Activated CD4-positive, CD25-positive, alpha-beta regulatory T cell treated with anti-CD3 and anti-CD28 coated beads, Interleukin-2, amount 50 U/mL, for 72 hours (primary cell): ENCODE data around the gene CLTCL1.
"Not testable (repeated sequence)": the region's sequence is repeated elsewhere in the genome, so short reads cannot be mapped to it uniquely, and the experiment has no call there.

Experiments
- DNase-seq: peaks from one replicate; pipeline ENCODE4 v3.0.0; 2021

The CLTCL1 gene

DNA sequence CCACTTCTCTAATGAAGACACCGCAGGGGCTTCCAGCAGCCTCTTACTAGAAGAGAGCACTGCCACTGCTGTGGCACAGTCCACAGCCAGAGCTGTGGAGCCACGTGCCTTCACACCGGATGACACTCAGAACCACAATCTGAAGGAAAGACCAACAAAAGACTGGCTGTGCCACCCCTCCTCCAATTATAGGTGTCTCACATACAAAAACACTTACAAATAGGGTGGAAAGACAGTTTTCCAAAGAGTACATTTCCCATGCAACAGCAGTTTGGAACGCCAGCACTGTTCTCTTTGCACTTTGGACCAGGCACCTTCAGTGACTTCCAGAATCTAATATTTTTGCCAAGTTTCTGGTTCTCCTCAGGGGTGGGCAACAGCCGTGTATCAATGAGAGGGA, 74.9 kb downstream of the CLTCL1 start:
- DNase-seq, result no peak

DNA sequence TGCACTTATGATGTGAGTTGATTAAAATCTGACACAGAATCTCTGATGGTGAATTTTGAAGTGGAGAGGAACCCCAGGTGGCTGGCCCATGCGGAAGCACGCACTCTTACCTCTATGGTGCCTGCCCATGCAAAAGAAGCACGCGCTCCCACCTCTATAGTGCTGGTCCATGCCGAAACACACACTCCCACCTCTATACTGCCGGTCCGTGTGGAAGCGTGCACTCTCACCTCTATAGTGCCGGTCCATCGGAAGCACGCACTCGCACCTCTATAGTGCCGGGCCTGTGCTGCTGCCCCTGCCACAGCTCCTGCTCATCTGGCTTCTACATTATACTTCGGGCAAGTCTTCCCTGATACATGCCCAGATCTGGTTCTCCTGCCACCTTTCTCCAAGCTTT, 76.2 kb downstream of the CLTCL1 start:
- no peak for DNase-seq

DNA sequence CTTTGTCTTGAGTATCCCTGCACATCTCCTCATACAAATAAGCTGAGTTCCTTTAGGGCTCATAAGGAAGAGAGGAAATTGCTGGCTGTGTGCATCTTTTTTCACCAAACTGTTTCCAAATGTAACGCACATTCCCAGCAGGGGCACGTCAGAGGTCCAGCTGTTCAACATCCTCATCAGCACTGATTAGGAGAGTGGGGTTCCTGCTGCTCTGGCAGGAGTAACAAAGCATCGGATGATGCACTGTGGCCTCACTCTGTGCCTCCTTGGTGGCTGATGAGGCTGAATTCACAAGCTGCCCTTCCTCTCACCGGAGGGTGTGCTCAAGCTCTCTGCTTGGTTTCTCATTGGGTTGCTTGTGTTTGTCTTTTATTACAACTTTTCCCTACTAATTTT, 77.4 kb downstream of the CLTCL1 start:
- no peak for DNase-seq

DNA sequence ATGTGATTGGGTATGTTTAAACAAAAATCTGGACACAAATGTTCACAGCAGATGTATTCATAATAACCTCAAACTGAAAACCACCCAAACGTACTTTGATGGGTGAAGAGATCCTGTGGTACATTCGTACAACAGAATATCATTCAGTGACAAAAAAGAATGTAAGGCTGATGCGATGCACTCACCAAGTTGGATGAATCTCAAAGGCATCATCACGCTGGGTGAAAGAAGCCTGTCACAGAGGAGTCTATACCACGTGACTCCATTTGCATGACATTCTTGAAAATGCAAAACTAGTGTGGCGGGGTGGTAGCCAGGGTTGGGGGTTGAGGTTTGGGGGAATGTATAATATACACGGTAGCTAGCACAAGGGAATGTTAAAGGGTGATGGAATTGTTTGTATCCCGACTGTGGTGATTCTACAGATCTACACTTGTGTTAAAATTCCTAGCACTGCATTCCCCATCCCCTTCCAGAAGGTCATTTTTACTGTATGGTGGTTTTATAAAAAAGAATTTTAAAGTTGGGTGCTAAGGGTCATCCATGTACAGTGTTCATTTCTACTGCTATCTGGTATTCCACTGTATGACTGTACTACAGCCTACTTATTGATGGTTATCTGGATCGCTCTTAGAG, 78.0 kb downstream of the CLTCL1 start:
- no peak for DNase-seq

DNA sequence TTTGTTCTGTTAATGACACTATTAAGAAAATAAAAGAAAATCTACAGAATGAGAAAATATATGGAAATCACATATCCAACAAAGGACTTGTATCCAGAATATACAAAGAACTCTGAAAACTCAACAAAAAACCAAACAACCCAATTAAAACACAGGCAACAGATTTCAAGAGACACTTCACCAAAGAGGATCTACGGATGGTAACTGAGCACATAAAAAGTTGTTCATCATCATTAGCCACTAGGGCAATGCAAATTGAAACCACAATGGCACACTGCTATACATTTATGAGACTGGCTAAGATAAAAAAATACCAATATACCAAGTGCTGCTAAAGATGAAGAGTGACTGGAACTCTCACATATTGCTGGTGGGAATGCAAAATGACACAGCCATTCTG, 78.5 kb downstream of the CLTCL1 start:
- DNase-seq, result no peak

DNA sequence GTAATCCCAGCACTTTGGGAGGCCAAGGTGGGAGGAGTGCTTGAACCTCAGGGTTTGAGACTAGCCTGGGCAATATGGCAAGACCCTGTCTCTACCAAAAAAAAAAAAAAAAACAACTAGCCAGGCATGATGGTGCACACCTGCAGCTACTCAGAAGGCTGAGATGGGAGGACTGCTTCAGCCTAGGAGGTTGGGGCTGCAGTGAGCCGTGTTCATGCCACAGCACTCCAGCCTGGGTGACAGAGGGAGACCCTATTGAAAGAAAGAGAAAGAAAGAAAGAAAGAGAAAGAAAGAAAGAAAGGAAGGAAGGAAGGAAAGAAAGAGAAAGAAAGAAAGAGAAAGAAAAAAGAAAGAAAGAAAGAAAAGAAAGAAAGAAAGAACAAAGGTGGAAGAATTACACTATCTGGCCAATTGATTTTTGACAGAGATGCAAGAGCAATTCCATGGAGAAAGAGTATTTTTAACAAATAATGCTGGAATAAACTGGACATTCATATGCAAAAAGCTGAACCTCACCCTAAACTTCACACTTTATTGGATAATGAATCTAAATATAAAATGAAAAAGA, 79.1 kb downstream of the CLTCL1 start:
- DNase-seq, result no peak

DNA sequence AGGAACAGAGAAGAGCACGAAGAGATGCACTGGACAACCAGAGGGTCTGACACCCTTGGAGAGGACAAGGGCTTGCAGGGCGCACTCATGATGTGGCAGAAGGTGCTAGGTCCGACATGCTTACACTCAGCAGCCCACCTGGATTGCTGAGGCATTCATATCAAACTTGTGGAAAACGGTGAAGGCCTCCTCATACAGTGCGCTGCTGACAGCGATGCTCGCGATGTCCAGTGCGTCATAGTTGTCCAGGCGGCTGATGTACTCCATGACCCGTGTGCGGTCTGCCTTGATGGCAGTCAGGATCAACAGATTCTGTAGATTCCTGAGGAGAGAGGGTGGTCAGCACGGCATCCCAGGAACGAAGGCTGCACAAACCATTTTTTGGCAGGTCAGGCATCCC, 81.3 kb downstream of the CLTCL1 start:
- no peak for DNase-seq

DNA sequence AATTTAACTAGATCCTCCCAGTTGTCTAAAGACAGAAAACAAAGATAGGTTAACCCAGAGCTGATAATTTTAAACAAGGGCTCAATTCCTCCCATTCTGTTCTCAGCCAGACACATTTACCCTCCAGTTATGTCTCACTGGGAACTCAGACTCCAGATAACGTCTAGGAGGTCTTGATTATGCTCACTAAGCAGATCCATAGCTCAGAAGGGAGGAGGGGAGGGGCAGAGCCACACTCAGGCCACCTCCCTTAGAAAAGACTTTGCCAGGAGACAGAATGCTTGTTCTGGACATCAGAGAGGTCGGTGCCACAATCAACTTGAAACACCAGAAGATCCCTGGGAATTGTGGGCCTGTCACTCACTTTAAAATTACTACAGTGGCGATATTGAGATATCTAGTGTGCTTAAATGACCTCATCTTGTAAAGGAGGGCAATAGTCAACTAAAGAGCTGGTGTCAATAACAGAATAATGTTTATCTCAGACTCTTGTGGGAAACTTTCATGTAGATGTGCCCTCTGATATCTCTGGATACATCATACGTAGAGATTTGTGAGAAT, 83.2 kb downstream of the CLTCL1 start:
- no peak for DNase-seq

DNA sequence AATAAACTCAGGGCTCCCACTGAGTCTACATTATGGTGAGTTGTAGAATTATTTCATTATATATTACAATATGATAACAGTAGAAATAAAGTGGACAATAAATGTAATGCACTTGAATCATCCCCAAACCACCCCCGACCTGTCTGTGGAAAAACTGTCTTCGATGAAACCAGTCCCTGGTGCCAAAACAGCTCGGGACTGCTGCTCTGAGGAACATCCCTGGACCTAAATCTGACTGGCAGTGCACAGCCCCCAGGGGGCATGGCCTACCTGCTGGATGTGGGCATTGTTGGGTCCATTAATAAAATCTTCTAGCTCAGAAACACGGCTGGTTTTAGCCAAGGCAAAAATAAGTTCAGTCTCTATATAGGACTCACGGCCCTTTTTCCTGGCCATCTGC, 83.6 kb downstream of the CLTCL1 start:
- DNase-seq, result no peak

DNA sequence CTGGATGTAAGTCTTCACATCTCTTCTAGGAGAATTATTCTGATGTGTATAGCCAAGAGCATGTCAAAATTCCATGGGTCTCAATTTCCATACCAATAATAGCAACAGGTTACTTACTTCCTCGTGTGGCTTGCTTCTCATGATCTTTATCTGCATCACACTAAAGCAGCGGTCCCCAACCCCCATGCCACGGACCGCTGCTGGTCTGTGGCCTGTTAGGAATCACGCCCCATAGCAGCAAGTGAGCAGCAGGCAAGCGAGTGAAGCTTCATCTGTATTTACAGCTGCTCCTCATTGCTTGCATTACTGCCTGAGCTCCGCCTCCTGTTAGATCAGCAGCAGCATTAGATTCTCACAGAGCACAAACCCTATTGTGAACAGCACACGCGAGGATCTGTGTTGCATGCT, 84.1 kb downstream of the CLTCL1 start:
- DNase-seq, result no peak

DNA sequence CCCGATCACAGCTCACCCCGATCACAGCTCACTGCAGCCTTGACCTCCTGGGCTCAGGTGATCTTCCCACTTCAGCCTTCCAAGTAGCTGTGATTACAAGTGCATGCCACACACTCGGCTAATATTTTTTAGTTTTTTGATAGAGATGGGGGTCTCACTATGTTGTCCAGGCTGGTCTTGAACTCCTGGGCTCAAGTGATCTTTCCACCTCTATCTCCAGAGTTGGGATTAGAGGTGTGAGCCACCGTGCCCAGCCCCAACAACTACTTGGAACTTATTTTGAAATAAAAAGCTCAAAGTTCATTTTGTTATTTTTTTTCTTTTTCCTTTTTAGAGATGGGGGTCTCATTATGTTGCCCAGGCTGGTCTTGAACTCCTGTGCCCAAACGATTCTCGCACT, 85.2 kb downstream of the CLTCL1 start:
- no peak for DNase-seq

DNA sequence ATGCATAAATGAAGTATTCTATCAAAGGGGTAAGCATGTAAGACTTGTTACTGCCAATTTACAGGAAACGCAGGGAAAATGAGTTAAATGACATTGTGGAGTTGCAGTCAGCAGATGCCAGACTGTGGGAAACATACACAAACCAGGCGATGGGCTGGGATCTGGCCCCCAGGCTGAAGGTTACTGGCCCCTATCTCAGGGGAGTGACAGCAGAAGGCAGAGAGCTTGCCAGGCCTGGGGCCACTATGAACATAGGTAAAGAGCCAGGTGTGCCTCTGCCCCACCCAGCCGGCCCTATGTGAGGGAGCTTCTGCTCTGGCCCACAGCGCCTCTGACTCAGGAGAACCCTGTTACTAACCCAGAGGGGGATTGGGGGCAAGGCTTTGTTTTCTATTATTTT, 86.9 kb downstream of the CLTCL1 start:
- no peak for DNase-seq

DNA sequence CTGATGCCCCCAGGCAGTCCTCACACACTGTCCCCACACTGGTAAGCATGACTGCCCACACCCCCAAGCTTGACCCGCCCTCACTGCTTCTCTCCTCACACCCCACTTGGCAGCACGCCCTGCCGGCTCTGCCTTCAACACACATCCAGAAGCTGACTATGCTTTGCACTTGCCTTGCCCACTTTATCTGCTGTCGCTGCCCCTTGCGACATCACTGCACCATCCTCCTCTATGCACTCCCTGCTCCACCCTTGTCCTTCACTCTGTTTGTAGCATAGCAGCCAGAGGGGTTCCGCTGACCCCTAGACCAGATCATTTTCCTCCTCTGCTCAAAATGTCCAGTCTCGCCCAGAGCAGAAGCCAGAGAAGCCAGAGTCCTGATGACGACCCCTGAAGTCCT, 87.7 kb downstream of the CLTCL1 start:
- no peak for DNase-seq

DNA sequence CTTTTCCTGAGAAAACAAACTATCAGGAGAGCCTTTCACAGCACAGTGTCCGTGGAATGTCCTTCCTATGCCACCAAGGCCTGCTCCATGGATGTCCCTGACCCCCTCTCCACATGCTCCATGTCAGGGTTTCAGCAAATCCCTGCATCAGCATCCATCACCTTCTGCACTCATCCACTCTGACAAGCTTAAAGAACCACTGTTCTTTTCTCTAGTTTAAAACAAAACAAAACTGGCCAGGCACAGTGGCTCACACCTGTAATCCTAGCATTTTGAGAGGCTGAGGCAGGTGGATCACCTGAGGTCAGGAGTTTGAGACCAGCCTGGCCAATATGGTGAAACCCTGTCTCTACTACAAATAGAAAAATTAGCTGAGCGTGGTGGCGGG, 88.7 kb downstream of the CLTCL1 start:
- not testable (repeated sequence) for DNase-seq

DNA sequence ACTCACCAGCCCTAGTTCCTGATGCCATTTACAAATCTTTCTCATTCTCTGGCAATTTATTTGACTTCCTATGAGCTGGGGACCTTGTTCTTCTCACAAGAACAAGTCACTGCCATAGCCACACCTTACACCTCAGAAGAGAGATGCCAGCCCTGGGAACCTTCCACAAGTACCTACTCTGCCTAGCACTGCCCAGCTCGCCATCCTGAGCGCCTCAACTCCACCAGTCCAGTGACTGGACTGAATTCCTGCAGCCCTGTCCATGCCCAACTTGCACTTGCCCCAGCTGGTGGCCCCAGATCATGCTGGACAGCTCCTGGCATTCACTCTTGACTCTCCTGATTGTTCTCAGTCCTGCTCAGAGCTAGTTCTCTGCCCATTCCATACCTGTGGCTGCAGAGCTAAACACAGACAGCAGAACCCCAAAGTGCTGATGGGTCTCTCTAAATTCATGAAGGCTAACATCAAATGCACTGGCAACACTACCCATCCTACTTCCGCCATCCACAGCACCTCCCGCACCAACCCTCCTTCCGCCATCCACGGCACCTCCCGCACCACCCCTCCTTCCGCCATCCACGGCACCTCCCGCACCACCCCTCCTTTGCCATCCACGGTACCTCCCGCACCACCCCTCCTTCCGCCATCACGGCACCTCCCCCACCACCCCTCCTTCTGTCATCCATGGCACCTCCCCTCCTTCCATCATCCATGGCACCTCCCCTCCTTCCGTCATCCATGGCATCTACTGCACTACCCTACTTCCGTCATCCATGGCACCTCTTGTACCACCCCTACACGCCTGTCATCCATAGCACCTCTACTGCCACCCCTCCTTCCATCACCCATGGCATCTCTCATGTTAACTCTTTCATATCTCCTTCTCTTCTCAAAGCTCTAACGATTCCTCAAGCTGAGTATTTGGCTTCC, 89.4 kb downstream of the CLTCL1 start:
- DNase-seq, result no peak

DNA sequence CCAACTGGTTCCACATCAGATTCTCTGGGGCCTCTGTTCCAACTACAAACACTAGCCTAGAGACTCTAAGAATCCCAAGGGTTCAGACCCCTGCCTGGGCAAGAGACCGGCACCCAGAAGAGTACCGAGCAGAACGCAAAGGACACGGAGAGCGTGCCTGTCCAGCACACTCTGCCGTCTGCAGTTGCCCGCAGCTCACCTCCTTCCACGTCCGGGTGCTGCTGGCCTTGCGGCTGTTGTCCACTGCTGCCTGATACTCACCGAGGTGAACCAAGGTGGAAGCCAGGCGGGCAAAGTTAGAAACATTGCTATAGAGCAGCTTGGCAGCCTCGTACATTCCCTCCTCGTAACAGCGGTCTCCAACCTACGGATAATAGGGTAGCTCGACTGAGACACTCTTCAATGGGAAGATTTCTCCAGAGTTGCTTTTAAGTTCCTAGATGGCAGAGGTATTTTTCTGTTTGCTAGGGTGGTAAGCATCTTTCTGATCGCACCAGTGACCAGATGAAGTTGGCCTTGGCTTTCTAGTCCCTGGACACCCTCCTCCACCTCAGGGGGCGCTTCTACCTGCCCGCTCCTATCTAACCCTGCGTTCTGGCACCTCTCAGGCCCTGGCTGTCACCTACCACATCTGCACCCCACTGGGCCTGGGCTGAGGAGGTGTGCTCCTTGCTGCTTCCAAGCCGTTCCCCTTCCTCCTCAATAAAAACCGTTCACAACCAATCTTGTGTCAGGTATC, 90.2 kb downstream of the CLTCL1 start:
- DNase-seq, result no peak

DNA sequence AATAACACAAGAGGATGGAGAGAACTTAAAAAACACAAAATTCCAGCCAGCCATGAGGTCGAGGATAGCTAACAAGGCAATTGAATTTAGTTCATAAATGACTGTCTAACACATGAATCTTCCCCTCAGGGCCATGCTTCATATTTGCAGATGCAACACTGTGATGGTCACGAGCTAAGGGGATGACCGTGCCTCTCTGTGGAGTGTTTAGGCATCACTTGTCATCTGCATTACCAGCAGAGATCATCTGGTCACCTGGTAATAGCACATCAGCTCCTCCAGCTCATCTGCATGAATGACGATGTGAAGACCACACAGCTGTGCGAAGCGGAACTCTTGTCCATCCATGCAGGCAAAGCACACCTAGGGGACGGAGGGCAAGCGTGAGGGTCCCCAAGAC, 92.0 kb downstream of the CLTCL1 start:
- no peak for DNase-seq

DNA sequence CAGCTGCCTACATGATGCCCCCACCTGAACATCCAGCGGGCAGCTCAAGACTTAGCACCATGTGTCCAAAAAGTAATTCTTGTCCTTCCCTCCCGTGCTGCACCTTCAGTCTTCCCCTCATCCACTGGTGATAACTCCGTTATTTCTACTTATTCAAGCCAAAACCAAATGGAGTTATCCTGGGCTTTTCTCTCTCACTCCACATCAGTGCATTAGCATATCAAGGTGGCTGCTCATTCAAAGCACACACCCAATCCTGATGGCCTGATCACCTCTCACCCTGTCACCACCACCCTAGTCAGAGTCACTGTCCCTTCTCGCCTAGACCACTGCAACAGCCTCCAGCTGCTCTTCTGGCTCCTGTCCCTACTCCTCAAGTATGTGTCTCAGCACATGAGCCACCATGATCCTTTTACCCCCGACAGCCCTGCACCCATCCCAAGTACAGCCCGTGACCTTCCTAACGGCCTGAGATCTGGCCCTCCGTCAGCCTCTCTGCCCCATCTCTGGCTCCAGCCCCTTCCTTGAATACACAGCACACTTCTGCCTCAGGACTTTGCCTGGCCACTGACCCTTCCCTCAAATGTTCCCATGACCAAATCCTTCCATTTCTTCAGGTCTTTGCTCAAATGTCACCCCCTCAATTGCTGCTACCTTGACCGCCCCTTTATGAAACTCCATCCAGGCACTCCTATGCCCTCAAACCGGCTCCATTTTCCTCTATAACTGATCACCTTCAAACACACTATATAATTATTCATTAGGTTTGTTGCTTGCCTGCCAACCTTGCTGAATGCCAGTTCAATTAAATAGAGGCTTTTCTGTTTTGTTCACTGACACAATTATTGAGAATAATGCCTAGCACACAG, 93.3 kb downstream of the CLTCL1 start:
- no peak for DNase-seq

DNA sequence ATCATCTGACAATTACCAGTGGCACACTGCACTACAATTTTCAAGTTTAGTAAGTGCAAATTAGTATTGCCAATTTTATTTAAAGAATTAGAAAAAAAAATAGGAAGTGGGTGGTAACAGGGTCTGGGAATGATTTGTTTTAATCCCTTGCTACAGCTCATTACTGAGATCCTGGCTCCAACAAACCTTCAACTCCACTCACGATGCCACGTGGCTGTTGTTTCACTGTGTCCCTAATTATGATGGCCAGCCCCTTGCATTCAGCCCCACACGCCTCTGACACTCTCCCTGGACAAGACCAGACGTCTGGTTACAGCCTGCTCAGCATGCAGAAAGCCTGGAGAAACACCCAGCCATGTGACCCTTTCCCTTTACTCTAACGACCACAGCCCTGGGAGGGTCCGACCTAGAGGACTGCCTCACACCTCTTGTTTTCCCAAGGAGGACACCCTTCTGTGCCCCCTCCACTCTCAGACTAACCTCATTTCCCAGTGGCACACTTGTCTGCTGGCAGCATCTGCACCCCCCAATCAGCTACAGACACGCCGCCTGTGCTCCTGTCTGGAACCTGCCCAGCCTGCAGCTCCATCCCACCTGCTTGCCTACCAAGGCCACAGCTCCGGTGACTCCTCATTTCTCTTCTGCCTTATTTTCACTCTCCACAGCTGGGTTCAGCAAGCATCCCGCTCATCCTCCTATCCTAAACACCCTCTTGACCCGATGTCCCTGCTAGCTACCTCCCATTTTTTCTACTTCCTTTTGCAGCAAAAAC, 94.5 kb downstream of the CLTCL1 start:
- DNase-seq, result no peak

DNA sequence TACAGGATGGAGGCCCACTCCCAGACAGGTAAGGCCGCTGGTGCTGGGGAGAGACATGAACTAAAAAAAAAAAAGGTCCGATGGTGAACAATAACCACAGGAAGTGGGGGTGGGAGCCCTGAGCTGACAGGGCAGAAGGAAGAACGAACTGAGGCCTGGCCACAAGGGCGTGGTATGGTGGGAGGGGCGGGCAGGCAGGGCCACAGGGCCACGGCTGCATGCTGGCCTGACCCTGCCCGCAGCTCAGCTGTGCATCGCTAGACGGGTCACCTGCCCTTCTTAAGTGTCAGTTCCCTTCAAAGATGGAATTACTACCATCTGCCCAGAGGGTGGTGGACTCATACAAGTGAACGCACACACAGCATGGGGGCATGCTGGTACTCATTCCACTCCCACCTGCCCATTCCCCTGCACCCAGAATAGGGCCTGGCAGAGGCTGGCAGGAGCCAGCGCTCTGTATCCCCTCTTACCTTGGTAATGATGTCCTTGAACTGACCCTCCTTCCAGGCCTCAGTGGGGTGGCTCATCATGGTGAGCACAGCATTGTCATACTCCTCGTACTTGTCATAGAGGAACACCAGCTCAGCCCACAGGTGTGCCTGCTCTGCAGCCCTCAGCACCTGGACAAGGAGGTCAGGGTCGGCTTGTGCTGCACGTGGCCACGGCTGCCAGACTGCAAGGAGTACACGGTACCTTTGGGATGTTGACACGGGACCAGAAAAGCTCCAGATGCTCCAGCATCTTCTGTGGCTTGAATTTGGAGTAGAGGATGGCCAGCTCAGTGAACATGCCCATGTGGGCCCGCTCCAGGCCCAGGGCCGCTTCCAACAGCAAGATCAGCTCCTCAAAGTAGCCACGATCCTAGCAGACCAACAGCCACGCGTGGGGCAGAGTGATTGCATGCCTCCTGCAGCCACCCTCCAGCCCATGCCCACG, 95.5 kb downstream of the CLTCL1 start:
- no peak for DNase-seq
